ENCODE data around the gene DBF4B. TPM values are rescaled to one million over a fixed set of nuclear protein-coding genes. Genes with fewer than 3 reads are reported as not detected.
"Not testable (repeated sequence)": the region's sequence is repeated elsewhere in the genome, so short reads cannot be mapped to it uniquely, and the experiment has no call there.

The DBF4B gene
- total RNA-seq (2014; rRNA removed; shearing (Covaris generic)) = 6.4 and 10.0 TPM in 2 replicates

DNA sequence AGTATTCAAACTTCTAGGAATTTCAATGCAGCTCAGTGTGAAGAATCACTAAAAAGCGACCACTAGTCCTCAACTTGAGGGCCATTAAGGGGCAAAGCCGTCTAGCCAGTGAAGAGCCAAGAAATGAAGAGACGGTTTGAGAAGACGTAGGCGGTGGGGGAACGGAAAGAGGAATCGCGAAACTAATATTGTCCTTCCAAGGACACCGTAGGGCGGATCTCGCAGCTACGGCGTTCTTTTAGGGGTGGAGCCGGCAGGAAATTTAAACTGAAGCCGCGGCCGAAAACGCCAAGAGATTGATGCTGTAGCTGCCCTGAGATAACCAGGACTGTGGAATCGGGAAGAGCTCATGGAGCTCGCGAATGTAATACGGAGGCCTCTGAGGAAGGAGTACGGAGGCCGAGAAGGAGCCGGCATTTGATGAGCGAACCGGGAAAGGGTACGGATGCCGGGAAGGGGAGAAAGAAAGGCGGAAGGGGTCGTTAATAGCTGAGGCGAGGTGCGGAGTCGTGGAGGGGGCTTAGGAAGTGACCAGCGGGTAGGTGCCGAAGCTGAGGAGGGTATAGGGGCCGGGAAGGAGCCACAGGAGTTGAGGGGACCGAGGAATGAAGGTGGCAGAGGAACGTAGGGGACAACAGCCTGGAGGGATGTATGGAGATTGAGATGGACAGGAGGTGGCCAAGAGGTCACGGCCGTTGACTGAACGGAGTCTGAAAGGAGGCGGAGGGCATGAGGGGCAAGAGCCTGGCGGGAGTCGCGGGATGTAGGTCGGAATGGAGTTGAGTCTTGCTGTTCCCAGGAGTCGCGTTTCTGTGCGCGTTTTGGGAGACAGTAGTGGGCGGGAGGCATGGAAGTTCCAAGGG, at the start of gene DBF4B:
Gene DBF4B (plus strand): TSS at position 265 of the 863 bp plus-strand sequence. CDS start 156 bp downstream, at position 421.
- DNase-seq (ENCODE audit: low read depth) = peak; percentile 92

DNA sequence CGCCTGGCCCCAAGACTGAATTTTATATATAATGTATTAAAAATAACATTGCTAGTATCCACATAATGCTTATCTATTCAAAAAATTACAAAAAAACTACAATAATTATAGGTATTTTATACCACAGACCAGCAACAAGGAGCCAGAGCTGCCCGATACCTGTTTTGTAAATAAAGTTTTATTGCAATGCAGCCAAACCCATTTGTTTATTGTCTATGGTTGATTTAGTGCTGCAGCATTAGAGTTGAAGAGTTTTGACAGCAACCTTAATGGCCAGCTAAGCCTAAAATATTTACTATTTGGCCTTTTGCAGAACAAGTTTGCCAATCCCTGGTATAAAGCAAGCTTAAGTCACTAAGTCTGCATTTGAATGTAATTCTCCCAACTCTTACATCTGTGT, 46.6 kb upstream of the DBF4B start:
- DNase-seq (ENCODE audit: low read depth) = no peak

GRCh38 chr17:44663095-44663494, 45.4 kb upstream of the DBF4B start:
- no peak for DNase-seq (ENCODE audit: low read depth)

DNA sequence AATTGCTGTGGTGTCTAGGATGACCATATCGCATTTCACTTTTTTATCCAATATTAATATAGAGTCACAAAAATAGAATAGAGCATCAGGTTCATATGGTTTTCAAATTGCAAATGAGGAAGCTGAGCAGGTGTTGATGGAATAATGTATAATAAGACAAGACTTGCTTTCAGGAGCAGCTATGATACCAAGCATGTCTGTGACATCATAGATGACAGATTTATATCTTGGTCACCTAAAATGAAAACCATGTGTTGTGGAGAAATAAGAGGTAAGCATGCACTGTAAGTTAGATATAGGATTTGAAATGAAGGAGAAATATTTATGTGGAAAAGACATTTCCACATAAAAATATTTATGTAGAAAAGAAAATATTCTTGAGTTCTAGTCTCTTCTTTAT, 43.6 kb upstream of the DBF4B start:
- DNase-seq (ENCODE audit: low read depth) = no peak

DNA sequence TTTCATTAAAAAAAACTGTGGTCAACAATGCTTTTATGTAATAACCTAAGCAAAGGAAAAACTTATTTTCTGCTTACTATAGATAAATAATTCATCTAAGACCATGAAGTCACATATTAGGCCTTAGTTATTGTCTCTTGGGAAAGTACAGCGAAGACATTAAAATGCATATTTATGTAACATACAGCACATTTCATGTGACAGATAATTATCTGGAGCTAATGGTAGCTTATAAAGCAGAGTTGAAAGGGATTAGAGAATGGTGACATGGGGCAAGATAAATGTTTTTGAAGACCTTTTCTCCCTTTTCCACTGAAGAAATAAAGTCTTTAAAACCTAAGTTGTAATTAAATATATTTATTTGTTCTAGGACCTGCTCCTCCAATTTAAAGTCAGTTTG, 42.5 kb upstream of the DBF4B start:
- DNase-seq (ENCODE audit: low read depth) = no peak

DNA sequence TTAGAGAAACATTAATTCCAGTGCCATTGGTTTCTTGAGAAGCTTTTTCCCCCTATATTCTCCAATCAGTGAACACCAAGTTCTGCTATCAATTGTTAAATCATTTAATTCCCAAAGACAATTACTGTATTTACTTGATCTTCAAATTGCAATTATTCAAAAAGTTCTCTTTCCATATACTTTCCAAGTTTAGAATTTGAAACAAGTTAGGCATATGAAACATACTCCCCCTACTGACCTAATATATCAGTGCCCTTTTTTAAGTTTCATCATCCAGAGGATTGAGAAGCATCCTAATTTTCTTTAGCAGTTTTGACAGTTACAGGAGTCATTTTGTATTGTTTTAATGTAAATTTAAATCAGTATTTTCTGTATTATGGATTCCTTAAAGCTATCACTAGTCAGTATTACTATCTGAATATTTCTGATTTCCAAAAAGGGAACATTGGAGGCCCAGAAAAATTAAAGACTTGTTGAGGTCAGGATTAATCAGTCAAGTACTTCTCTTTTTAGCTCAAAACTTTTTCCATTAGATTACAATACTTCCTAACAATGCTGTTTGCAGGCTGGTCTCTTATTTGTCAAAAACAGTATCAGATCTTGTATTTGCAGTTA, 35.9 kb upstream of the DBF4B start:
- peak; percentile 26 for DNase-seq (ENCODE audit: low read depth)

DNA sequence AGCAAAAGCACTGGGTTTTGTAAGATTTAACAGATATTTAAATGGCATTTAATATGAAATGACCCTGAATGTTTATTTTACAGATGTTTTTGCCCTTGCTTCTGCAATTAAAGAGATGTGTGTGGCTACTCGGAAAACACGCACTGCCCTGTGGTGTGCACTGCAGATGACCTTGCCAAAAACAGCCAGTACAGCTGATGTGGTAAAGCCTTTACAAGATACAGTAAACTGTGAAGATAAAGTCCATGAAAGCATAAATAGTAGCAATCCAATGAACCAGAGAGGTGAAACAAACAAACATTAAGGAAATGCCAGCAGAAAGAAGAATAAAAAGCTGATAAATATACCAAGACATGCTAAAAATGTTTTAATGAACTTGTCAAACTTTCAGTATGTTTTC, 34.6 kb upstream of the DBF4B start:
- no peak for DNase-seq (ENCODE audit: low read depth)

GRCh38 chr17:44677136-44677535, 31.3 kb upstream of the DBF4B start:
- DNase-seq (ENCODE audit: low read depth) = no peak

- DNase-seq (ENCODE audit: low read depth) = not testable (repeated sequence)
Measured at GRCh38 chr17:44683303-44683702, 25.2 kb upstream of the DBF4B start.

DNA sequence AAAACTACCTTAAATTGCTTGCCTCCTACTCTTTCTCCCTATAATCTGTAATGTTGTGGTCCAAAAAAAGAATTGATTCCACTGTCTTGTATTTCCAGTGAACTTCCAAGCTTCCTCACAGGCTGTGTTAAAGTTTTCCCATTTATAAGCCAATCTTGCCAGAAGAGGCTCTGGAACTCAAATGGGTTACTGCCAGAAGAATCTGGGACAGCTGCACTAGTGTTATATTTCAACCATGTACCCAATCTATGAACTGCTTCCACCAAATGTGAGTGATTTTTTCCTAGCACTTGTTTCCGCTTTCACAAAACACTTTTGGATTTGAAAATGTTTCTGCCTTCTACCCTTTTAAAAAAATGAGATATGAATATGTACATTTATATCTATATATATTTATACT, 20.7 kb upstream of the DBF4B start:
- no peak for DNase-seq (ENCODE audit: low read depth)

DNA sequence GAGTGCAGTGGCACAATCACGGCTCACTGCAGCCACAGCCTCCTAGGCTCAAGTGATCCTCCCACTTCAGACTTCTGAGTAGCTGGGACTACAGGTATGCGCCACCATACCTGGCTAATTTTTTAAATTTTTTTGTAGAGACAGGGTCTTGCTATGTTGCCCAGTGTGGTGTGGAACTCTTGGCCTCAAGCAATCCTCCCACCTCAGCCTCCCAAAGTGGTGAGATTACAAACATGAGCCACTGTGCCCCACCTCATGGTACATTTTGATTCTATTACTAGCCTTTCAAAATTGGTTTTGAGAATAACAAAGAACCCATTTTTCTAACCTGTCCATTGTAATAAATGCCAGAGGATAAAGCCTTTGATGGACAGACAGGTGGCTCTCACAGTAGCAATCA, 20.3 kb upstream of the DBF4B start:
- no peak for DNase-seq (ENCODE audit: low read depth)

- DNase-seq (ENCODE audit: low read depth) = peak; percentile 3
Measured at GRCh38 chr17:44688675-44689476, 19.6 kb upstream of the DBF4B start.

- DNase-seq (ENCODE audit: low read depth) = peak; percentile 89
Measured at GRCh38 chr17:44689477-44690217, 18.8 kb upstream of the DBF4B start, which contains the start of gene CCDC43. TSS of gene CCDC43 (minus strand) at chr17:44689776. CDS start at chr17:44689753, 23 bp downstream.

GRCh38 chr17:44690746-44691306, 17.6 kb upstream of the DBF4B start:
- not testable (repeated sequence) for DNase-seq (ENCODE audit: low read depth)

DNA sequence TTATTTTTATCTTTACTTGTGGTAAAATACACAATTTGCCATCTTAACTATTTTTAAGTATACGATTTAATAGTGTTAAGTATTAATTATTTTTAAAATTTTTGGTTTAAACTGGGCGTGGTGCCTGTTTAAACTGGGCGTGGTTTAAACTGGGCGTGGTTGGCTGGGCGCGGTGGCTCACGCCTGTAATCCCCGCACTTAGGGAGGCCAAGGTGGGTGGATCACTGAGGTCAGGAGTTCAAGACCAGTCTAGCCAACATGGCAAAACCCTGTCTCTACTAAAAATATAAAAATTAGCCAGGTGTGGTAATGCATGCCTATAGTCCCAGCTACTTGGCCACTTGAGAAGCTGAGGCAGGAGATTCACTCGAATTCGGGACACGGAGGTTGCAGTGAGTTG, 14.9 kb upstream of the DBF4B start:
- DNase-seq (ENCODE audit: low read depth) = no peak

GRCh38 chr17:44700288-44700687, 8.2 kb upstream of the DBF4B start:
- DNase-seq (ENCODE audit: low read depth) = not testable (repeated sequence)

- DNase-seq (ENCODE audit: low read depth) = peak; percentile 0
Measured at GRCh38 chr17:44707755-44708400, 587 bp upstream of the DBF4B start.

GRCh38 chr17:44719444-44719843, 11.0 kb downstream of the DBF4B start:
- no peak for DNase-seq (ENCODE audit: low read depth)

- DNase-seq (ENCODE audit: low read depth) = no peak
Measured at GRCh38 chr17:44722254-44722653, 13.8 kb downstream of the DBF4B start.

GRCh38 chr17:44726121-44726520, 17.7 kb downstream of the DBF4B start:
- DNase-seq (ENCODE audit: low read depth) = not testable (repeated sequence)

DNA sequence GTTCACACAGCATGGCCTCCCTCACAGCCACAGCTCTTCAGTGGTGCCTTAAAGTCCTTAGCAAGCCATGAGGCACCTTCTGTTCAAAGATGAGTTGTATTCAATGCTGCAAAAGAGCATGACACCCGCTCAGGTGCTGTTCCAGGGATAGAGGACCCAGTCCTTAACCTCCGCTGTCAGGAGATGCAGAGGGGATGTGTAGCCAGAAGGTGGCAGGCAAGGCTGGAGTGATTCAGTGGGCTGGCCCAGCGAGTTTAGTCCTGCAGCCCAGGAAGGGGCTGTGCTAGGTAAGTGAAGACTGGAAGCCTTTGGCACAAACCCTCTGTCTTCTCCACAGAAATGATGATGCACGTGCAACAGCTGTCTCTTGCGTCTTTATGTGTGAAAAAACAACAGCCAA, 25.3 kb downstream of the DBF4B start:
- no peak for DNase-seq (ENCODE audit: low read depth)
